ENCODE results near the gene MICAL3. TPM values are rescaled to one million over a fixed set of nuclear protein-coding genes. Genes with fewer than 3 reads are reported as not detected.

MICAL3 gene
- total RNA-seq, 4 donors from 2014 or later = 84.2 to 290 (median 151) TPM

DNA sequence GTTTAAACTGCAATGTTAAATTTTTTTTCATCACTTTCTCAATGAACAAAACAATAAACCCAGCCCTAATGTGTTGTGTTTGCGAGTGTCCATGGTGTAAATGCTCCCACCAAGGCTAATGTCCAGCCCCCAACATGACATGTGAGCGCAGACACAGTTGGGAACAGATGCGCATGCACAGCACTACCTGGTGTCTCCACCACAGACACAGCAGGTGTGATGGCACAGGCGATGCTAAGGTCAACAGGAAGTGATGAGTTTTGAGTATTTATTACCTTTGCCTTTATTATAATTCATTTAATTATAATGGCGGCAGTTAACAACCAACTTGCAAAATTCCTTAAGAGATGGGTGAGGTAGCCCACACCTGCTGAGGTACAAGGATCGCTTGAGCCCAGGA, 42.9 kb downstream of the MICAL3 start:
- WGBS, 2 donors (ENCODE audit: low coverage in 1 of 2) = 86 to 89% methylated on average over 5 to 6 of the region's 6 CpGs
- Histone ChIP-seq H3K4me1 (peaks cover 9 to 23% (median 16%) of the 10 kb centered on the region in 4 donors), H3K4me3 (no peak overlapping the region), H3K27me3 (no peaks in the 10 kb centered on the region), H3K27ac (peak overlapping the region in 2 of 4 donors; percentile 6 to 60), H3K9me3 (no peaks in the 10 kb centered on the region), H3K36me3 (no peaks in the 10 kb centered on the region)
- intact Hi-C loops (cut with DNase I; ENCODE audit: low total_unique reads) = no loop called here
- no peak for DNase-seq
- in situ Hi-C loops (cut with MboI; ENCODE audit: low pct_ligation_motif_present in 1 of 4, low pct_unique_long_range_greater_than_20kb in 1 of 4, low sequenced_read_pairs in 3 of 4) = no loop called here
- no peak for TF ChIP-seq CTCF (IDR thresholded peaks at IDR 0.05)
- no peak for TF ChIP-seq POLR2A (IDR thresholded peaks at IDR 0.05)
- no peak for TF ChIP-seq EP300 (IDR thresholded peaks at IDR 0.05; ENCODE audit: low read depth)
- no peak for TF ChIP-seq POLR2AphosphoS5 (IDR thresholded peaks at IDR 0.05)

- no peaks in the 10 kb centered on the region for H3K9me3 ChIP-seq
- peaks cover 9 to 28% (median 16%) of the 10 kb centered on the region in 4 donors for H3K4me1 ChIP-seq
- no peaks in the 10 kb centered on the region for H3K36me3 ChIP-seq
- 17 to 29% methylated on average over 3 to 13 of the region's 13 CpGs for WGBS, 2 donors (ENCODE audit: low coverage in 1 of 2)
- peak overlapping the region; percentile 50 to 74 (median 58) for H3K27ac ChIP-seq
- peak; percentile 81 for DNase-seq
- intact Hi-C loops (cut with DNase I; ENCODE audit: low total_unique reads) (no loop called here), in situ Hi-C loops (cut with MboI; ENCODE audit: low pct_ligation_motif_present in 1 of 4, low pct_unique_long_range_greater_than_20kb in 1 of 4, low sequenced_read_pairs in 3 of 4) (no loop called here)
- TF ChIP-seq EP300 (IDR thresholded peaks at IDR 0.05; ENCODE audit: low read depth) = no peak
- peak in 2 of 3 donors; percentile 45 to 46 for TF ChIP-seq POLR2AphosphoS5 (IDR thresholded peaks at IDR 0.05)
- TF ChIP-seq CTCF (IDR thresholded peaks at IDR 0.05) = no peak
- peak overlapping the region in 1 of 4 donors; percentile 8 for H3K4me3 ChIP-seq
- H3K27me3 ChIP-seq = no peaks in the 10 kb centered on the region
These were observed 43.7 kb downstream of the MICAL3 start for GRCh38 chr22:17980638-17981051.

DNA sequence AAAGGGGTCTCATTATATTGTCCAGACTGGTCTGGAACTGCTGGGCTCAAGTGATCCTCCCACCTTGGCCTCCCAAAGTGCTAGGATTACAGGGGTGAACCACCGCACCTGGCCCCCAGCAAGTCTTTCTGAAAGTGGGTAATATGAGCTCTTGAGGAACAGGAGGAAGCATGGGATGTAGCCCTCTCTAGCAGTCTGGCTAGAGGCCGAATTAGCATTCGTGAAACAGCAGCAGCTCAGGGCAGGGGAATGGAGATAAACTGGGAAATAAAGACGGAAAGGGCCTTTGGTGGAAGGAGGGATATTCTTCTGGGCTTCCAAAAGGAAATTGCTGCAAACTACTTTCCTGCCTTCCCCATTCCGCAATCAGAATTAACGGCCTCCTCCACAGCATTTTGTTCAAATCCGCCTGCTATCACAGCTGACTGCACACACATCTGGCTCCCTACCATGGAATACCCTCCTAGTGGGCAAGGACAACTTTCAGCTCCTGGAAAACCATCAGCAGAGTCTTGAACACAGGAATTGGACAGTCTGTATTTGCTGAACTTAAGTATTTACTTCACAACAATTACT, 44.3 kb downstream of the MICAL3 start:
- H3K27me3 ChIP-seq = no peaks in the 10 kb centered on the region
- no peak for DNase-seq
- no peak for TF ChIP-seq POLR2AphosphoS5 (IDR thresholded peaks at IDR 0.05)
- no peak for TF ChIP-seq POLR2A (IDR thresholded peaks at IDR 0.05)
- no peak for TF ChIP-seq EP300 (IDR thresholded peaks at IDR 0.05; ENCODE audit: low read depth)
- TF ChIP-seq CTCF (IDR thresholded peaks at IDR 0.05) = no peak
- intact Hi-C loops (cut with DNase I; ENCODE audit: low total_unique reads) = no loop called here
- no peak overlapping the region for H3K4me3 ChIP-seq
- H3K4me1 ChIP-seq = peaks cover 9 to 30% (median 16%) of the 10 kb centered on the region in 4 donors
- no peaks in the 10 kb centered on the region for H3K9me3 ChIP-seq
- 51 to 67% methylated on average over 6 to 7 of the region's 7 CpGs for WGBS, 2 donors (ENCODE audit: low coverage in 1 of 2)
- H3K27ac ChIP-seq = peak overlapping the region; percentile 50 to 74 (median 58)
- in situ Hi-C loops (cut with MboI; ENCODE audit: low pct_ligation_motif_present in 1 of 4, low pct_unique_long_range_greater_than_20kb in 1 of 4, low sequenced_read_pairs in 3 of 4) = no loop called here
- no peaks in the 10 kb centered on the region for H3K36me3 ChIP-seq

DNA sequence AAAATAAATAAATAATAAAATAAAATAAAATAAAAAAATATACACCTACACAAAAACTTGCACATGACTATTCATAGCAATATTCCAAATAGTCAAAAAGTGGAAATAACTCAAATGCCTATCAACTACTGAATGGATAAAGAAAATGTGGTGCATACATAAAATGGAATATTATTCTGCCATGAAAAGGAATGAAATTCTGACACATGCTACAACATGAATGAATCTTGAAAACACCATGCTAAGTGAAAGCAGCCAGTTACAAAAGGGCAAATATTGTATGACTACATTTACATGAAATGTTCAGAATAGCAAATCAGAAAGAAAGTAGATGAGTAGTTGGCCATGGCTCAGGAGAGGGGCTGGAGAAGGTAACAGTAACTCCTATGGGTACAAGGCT, 46.3 kb downstream of the MICAL3 start:
- Histone ChIP-seq H3K36me3 (no peaks in the 10 kb centered on the region), H3K4me3 (no peak overlapping the region), H3K9me3 (no peaks in the 10 kb centered on the region), H3K4me1 (peaks cover 9 to 38% (median 18%) of the 10 kb centered on the region in 4 donors), H3K27me3 (no peaks in the 10 kb centered on the region), H3K27ac (no peak overlapping the region)
- intact Hi-C loops (cut with DNase I; ENCODE audit: low total_unique reads) = no loop called here
- no peak for DNase-seq
- in situ Hi-C loops (cut with MboI; ENCODE audit: low pct_ligation_motif_present in 1 of 4, low pct_unique_long_range_greater_than_20kb in 1 of 4, low sequenced_read_pairs in 3 of 4) = no loop called here
- TF ChIP-seq CTCF (IDR thresholded peaks at IDR 0.05) = no peak
- no peak for TF ChIP-seq EP300 (IDR thresholded peaks at IDR 0.05; ENCODE audit: low read depth)
- no peak for TF ChIP-seq POLR2AphosphoS5 (IDR thresholded peaks at IDR 0.05)
- TF ChIP-seq POLR2A (IDR thresholded peaks at IDR 0.05) = no peak
